ENCODE data around the gene HEPHL1.

Gene HEPHL1

GRCh38 chr11:94132152-94132558, 111.0 kb downstream of the HEPHL1 start:
- DNase-seq: no peak

DNA sequence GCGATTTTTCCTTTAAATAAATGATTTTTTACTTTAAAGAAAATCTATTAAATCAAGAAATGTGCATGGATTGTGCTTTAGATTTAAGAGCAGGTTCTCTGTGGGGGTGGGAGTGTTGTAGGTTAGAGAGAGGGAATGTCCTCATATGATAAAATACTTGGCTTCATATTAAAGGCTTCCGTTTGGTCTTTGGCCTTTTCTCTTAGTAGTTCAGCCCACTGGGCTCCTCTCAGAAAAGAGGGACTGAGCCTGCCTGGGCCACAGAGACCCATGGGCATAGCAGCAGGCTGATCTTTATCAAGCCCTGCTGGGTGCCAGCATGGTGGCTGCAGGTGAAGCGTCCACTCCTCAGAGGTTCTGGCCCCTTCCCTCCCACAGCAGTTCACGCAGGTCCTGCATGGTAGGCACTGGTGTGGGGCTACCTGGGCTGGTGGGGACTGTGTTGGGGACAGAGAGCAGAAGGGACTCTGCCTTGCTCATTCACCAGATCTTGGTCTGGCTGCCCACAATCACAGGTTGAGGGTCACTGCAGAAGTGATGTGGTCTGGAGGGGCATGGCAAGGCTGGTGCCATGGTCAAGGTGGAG, 111.8 kb downstream of the HEPHL1 start:
- DNase-seq: no peak

- DNase-seq: no peak
Observed at GRCh38 chr11:94133752-94134151, 112.6 kb downstream of the HEPHL1 start.

GRCh38 chr11:94134651-94135512, 113.7 kb downstream of the HEPHL1 start:
- no peak for DNase-seq

DNA sequence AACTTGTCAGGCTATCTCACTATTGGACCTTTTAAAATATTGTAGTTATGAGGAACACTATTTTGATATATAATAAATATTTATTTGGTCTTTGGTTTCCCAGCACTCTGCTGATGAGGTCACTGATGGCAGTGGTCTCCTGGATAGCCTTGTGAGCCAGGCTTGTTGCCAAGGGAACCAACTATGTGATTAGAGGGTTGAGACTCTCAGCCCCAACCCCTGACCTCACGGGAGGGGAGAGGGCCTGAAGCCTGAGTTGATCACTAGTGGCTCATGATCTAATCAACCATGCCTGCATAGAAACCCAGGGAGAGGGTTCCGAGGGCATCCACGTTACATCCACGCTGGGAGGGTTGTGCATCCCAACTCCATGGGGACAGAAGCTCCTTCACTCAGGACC, 118.3 kb downstream of the HEPHL1 start:
- no peak for DNase-seq

DNA sequence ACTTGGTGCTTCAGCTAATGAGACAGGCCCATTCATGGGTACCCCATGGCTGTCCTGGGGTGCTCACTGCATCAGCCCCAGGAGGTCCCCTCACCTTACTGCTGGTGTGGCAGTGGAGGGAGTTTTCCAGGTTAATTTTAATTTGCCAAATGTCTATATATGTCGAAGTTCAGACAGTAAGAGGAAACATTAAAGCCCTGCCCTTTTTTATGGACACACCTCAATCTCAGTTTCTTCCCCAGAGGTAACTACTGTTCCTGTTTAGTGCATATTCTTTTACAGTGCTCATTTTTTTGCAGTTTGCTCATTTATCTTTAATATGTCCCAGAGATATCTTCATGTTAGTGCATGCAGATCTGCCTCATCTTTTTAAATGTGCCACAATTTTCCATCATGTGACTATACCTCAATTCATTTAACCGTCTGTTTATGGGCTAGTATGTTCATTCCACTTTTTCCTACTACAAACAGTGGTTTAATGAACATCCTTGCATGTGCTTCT, 119.1 kb downstream of the HEPHL1 start:
- no peak for DNase-seq

DNA sequence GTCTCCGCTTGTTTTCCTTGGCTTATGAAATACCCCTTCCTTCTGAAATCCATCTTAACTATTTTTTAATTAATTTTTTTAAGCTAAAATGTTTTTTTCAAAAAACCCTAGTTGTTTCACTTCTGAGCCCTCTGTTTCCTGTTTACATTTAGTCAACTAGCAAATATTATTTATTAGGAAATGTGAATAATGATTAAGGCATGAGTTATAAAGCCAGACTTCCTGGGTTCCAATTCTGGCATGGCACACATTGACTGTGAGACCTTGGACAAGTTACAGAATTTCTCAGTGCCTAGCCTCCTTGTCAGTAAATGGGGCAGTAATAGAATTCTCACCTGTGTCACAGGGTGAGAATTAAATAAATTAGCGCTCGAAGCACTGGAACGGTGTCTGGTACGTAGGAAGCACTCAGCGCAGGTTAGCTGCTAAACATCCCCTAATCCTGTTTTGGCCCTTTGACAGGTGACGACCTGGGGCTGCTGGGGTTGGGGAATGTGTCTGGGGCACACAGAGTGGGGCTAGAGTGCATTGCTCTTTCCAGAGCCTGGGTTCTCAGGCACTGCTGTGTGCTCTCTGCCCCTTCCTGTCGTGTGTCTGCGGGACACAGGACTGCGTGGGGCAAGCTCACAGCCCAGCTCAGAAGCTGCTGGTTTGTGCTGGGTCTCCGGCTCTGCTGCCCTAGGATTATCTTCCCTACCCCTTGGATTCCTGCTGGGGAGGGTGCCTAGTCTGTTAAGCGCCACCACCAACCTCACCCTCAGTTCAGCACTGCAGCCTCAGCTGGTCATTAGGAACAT, 120.6 kb downstream of the HEPHL1 start:
- DNase-seq: no peak

GRCh38 chr11:94142308-94143281, 121.4 kb downstream of the HEPHL1 start:
- no peak for DNase-seq

DNA sequence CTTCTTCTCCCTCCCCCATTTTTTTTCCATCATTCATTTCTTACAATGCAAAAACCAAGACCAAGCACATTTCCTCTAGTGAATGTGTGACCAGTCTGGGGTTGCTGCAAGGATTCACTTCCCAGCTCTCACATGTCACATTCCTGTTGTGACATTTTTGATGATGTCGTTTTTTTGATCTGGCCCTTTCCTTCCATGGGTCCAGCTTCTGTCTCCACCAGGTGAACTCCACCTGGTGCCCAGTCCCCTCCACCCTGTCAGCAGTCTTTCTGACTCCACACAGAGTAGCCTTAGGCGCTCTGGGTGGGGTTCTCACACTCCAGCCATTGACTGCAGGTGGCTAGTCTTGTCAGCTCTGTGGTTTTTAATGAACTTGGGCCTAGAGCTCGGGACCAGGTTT, 123.1 kb downstream of the HEPHL1 start:
- DNase-seq: no peak

- DNase-seq: no peak
Observed at GRCh38 chr11:94144664-94145063, 123.5 kb downstream of the HEPHL1 start.

DNA sequence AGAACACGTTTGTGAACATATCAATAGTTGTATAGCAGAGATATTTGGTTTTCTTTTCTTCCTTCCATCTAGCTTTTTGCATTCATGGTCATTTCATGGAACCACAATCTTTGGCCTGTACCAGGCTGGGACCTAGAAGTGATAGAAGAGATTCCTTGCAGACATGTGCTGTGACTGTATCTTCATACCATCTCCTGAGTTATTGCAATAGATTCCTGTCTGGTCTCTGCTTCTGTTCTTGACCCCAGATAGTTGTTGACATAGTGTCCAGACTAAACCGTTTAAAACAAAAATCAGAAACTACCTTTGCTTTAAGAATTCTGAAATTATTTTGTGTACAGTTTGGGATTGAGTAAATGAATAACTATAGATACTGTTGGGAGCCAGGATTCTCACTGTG, 124.3 kb downstream of the HEPHL1 start:
- no peak for DNase-seq

DNA sequence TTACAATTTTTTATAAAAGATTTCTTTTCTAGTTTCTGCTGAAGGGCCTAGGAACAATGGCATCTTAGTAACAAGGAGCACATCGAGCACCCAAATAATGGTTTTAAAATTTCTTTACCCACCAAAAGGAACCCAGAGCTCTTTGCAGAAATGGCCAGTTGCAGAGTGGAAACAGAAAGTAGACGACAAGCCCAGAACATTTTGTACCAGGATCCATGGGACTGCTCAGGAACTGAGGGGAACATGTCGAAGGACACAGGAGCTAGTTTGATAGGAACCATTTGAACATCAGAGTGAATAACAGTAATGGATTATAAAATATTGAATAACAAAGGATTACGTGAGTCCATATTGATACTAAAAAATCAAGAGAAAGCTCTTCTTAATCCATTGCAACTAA, 124.8 kb downstream of the HEPHL1 start:
- DNase-seq: no peak

GRCh38 chr11:94147433-94147845, 126.3 kb downstream of the HEPHL1 start:
- DNase-seq: no peak

DNA sequence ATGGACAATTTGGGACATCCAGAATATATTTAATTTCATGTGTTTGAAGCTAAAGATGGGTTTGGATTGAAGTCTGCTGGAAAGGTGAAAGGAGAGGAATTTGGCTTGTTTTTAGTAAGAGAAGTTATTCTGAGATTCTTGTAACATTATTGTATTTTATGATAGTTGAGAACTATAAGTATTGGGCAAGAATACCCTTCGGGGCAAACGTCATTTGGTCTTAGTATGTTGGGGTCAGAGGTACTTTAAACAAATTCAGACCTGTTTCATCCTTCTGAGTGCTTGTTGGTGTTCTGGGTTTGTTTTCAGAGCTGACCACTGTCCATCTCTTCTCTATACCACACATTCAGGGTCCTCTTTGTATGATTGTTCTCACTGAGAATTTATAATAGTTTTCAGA, 127.0 kb downstream of the HEPHL1 start:
- no peak for DNase-seq

- no peak for DNase-seq
Observed at GRCh38 chr11:94149431-94150017, 128.4 kb downstream of the HEPHL1 start.

- DNase-seq: no peak
Observed at GRCh38 chr11:94150056-94150455, 128.9 kb downstream of the HEPHL1 start.

- DNase-seq: no peak
Observed at GRCh38 chr11:94150704-94151685, 129.8 kb downstream of the HEPHL1 start.

DNA sequence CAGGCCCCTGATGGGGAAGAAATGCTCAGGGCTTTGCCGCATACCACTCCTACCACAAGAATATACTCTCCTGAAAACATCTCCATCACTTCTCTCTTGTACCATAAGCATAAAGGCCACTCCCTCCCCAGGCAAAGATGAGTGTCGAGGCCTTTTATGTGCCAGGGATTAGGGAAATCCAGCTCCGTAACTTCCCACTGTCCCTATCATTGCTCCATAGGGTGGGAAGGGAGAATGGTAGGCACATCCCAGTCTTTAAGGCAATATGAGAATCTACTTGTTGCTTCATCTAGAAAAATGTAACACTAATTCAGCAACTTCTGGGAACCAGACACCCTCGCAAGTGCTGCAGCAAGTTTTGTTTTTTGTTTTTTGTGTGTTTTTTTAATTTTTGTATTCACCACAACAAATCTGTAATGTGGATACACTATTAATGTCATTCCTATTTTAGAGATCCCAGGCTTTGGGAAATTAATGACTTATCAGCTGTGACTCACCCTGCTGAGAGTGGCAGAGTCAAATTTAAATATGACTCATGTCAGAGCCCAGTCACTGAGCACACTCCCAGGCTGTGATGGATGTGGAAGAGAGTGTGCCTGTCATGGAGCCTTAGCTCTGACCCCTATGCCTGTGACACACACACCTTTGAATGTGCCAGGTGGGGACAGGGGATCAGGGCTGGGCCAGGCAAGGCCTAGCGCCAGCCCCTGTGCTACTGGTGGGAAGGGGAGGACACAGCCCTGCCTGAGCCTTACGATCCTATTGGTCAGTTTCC, 130.9 kb downstream of the HEPHL1 start:
- no peak for DNase-seq

DNA sequence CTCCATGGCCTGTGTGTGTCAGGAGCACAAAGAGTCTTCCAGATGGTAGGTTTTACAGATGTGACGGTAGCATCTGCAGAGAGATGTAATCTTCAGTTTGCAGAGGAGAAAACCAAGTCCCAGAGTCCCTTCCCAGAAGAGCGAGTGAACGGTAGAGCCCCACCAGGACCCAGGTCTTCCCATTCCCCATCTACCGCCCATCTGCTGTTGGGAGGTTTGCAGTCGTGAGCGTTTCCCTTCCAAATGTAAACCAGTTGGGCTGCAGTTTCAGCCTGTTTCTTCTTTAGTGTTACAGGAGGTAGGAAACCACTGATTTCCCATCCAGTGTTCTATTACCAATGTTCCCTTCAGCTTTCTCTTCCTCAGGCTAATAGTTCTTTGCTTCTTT, 131.5 kb downstream of the HEPHL1 start:
- DNase-seq: no peak

GRCh38 chr11:94153320-94153719, 132.2 kb downstream of the HEPHL1 start:
- DNase-seq: no peak
